GM12878 (cell line): ENCODE measurements around the gene CACNA2D1. TPM values are rescaled to one million over a fixed set of nuclear protein-coding genes. Genes with fewer than 3 reads are reported as not detected.

Experiments used
- ATAC-seq: fragments of 200-7000 bp; cut with Tn5 transposase; 3 replicates; pipeline ENCODE4 v1.9.1; 2020; ENCODE audit warnings: mild to moderate bottlenecking, moderate library complexity
- BruUV-seq: library from RNA; stranded (reverse); fragments of 400-500 nt; replicated peaks from 2 replicates; lab custom pipeline; 2021; lab: Mats Ljungman, UMichigan
- CTCF ChIA-PET: fragments of 300-600 bp; sonication (Branson Sonifier 250); formaldehyde crosslinking; extraction: SDS; loops from one replicate; lab custom pipeline; 2021; ENCODE audit warnings: inconsistent platforms; lab: Yijun Ruan, JAX
- POLR2A ChIA-PET: fragments of 350-600 bp; formaldehyde crosslinking; extraction: SDS; loops from one replicate; lab custom pipeline; 2021; ENCODE audit warnings: inconsistent platforms; lab: Charles Lee
- RAD21 ChIA-PET: fragments of 300-600 bp; sonication (Branson Sonifier 250); formaldehyde crosslinking; loops from one replicate; lab custom pipeline; 2023; ENCODE audit warnings: antibody characterized with exemption; ENCODE audit not compliant: unreplicated experiment; lab: Charles Lee
- SMC1A ChIA-PET: fragments of 300-600 bp; sonication (Branson Sonifier 250); formaldehyde crosslinking; loops from one replicate; lab custom pipeline; 2023; ENCODE audit not compliant: unreplicated experiment, uncharacterized antibody; lab: Charles Lee
- DNase-seq: peaks from one replicate; pipeline ENCODE4 v3.0.0-alpha.2; 2011; ENCODE audit warnings: low read depth, low spot score
- FAIRE-seq: peaks from 3 replicates; lab custom pipeline; 2011; peaks lifted over from hg19 to GRCh38; lab: Jason Lieb, UNC
- H2AFZ ChIP-seq: 2 replicates; pipeline ENCODE4 v1.6.0; 2011; ENCODE audit warnings: low read depth, low read length, control low read depth; ENCODE audit not compliant: control insufficient read depth
- H3K27ac ChIP-seq: 2 replicates; pipeline ENCODE4 v1.5.1; 2011; ENCODE audit warnings: control low read depth; ENCODE audit not compliant: control insufficient read depth, insufficient read depth
- H3K27me3 ChIP-seq, 2 experiments: replicated peaks in 1 of 2; 2 replicates each; pipeline versions ENCODE4 v1.6.0 to v1.6.1; 2011; ENCODE audit warnings: low read length in 1 of 2; ENCODE audit not compliant: control insufficient read depth in 2 of 2, insufficient read depth in 2 of 2
- H3K36me3 ChIP-seq, 2 experiments: 2 replicates each; pipeline ENCODE4 v1.5.1; 2011; ENCODE audit warnings: low read length in 1 of 2; ENCODE audit not compliant: control insufficient read depth in 2 of 2, insufficient read depth in 2 of 2
- H3K4me1 ChIP-seq: 2 replicates; pipeline ENCODE4 v1.6.1; 2011; ENCODE audit warnings: mild to moderate bottlenecking, low read length, moderate library complexity, mixed read lengths; ENCODE audit not compliant: control insufficient read depth, insufficient read depth
- H3K4me2 ChIP-seq: 2 replicates; pipeline ENCODE4 v1.6.0; 2011; ENCODE audit warnings: control low read depth; ENCODE audit not compliant: control insufficient read depth, insufficient read depth
- H3K4me3 ChIP-seq: fragments of 200-600 bp; sonication (generic); 2 replicates; pipeline ENCODE4 v1.5.1; 2016
- H3K79me2 ChIP-seq: 2 replicates; pipeline ENCODE4 v1.6.0; 2011; ENCODE audit warnings: low read length; ENCODE audit not compliant: control insufficient read depth, insufficient read depth
- H3K9ac ChIP-seq: 2 replicates; pipeline ENCODE4 v1.8.0; 2011; ENCODE audit warnings: low read length, control low read depth, mixed read lengths; ENCODE audit not compliant: control insufficient read depth, insufficient read depth
- H3K9me3 ChIP-seq: replicated peaks from 3 replicates; pipeline ENCODE4 v1.5.1; 2011; ENCODE audit warnings: mild to moderate bottlenecking, low read length; ENCODE audit not compliant: control insufficient read depth, insufficient read depth
- H4K20me1 ChIP-seq: 2 replicates; pipeline ENCODE4 v1.6.0; 2011; ENCODE audit not compliant: control insufficient read depth, insufficient read depth
- CHD2 ChIP-seq: IDR thresholded peaks from 2 replicates; pipeline ENCODE4 v1.6.1; 2011; ENCODE audit warnings: low read depth, low read length, improper control_type of control experiment, borderline replicate concordance
- DPF2 ChIP-seq: fragments of 450-650 bp; IDR thresholded peaks from 2 replicates; pipeline ENCODE4 v1.6.1; 2017; ENCODE audit warnings: mild to moderate bottlenecking
- EP300 ChIP-seq, 2 experiments: fragments of 150-350 bp in 1 of 2; IDR thresholded peaks; 2 replicates each; pipeline ENCODE4 v1.6.1; 2011 to 2012; ENCODE audit warnings: low read depth in 2 of 2, low read length in 2 of 2, borderline replicate concordance in 1 of 2, improper control_type of control experiment in 1 of 2, inconsistent platforms in 1 of 2; ENCODE audit not compliant: control insufficient read depth in 1 of 2
- IKZF2 ChIP-seq, 2 experiments: fragments of 450-650 bp; IDR thresholded peaks; 2 replicates each; pipeline ENCODE4 v1.6.1; 2017; ENCODE audit warnings: mild to moderate bottlenecking in 2 of 2, moderate library complexity in 2 of 2
- JUNB ChIP-seq: IDR thresholded peaks from 2 replicates; pipeline ENCODE4 v1.6.1; 2016; ENCODE audit warnings: antibody characterized with exemption, mild to moderate bottlenecking
- MXI1 ChIP-seq: fragments of 150-350 bp; IDR thresholded peaks from 2 replicates; pipeline ENCODE4 v1.6.1; 2011; ENCODE audit warnings: low read depth, mild to moderate bottlenecking, inconsistent platforms, low read length, improper control_type of control experiment
- MYB ChIP-seq: fragments of 150-350 bp; IDR thresholded peaks from 2 replicates; pipeline ENCODE4 v1.6.1; 2014; ENCODE audit warnings: mild to moderate bottlenecking, low read depth, low read length, borderline replicate concordance
- NR2F1 ChIP-seq: fragments of 450-650 bp; conservative IDR thresholded peaks from 2 replicates; pipeline ENCODE4 v1.6.1; 2017; ENCODE audit warnings: mild to moderate bottlenecking
- SUPT20H ChIP-seq: IDR thresholded peaks from 2 replicates; pipeline ENCODE4 v1.6.1; 2011; ENCODE audit warnings: low read depth, mild to moderate bottlenecking, low read length, moderate library complexity, borderline replicate concordance; ENCODE audit not compliant: control insufficient read depth
- WGBS: methylation state at CpG from one replicate; pipeline ENCODE4 v1.1.6; 2016; ENCODE audit warnings: low lambda C conversion rate; ENCODE audit not compliant: insufficient replicate concordance, insufficient coverage; ENCODE audit errors: missing lambda C conversion rate; 5-methylcytosine and 5-hydroxymethylcytosine counted together
- in situ Hi-C: fragments of 300-500 bp; cut with MboI; formaldehyde crosslinking; loops from 9 replicates; pipeline ENCODE4 v1.14.3; 2018; ENCODE audit warnings: mixed read lengths
- intact Hi-C: fragments of 100-400 bp; cut with micrococcal nuclease; formaldehyde crosslinking; loops from one replicate; pipeline ENCODE4 v1.14.2; 2022; ENCODE audit not compliant: unreplicated experiment
- polyA plus RNA-seq, 11 experiments: library from polyadenylated mRNA; depleted of rRNA in 4 of 11; unstranded in 6 of 11; stranded (reverse) in 5 of 11; fragments of >200 nt; fragmentation: Nextera tagmentation in 4 of 11; fragmentation: Illumina TruSeq in 1 of 11; extraction: Ambion mirVana in 4 of 11; extraction: Trizol in 1 of 11; gene quantifications; 1 replicate in 1 of 11; 2 replicates in 10 of 11; pipeline versions ENCODE4 v1.2.1 to v1.2.3, GENCODE V29; 2011 to 2016; ENCODE audit warnings: inconsistent platforms in 2 of 11, missing spikeins in 2 of 11, low read depth in 1 of 11
- total RNA-seq, 4 experiments: library from RNA; depleted of rRNA in 3 of 4; stranded (reverse); fragments of >200 nt in 3 of 4; fragmentation: Illumina TruSeq in 1 of 4; extraction: Trizol in 1 of 4; gene quantifications; 2 replicates each; pipeline versions ENCODE4 v1.2.1 to v1.2.3, GENCODE V29; 2013 to 2021

CACNA2D1 gene
- total and polyA plus RNA-seq, 10 of the 15 experiments (the other 5 are each of a cell fraction or from before 2014, with no cell fraction given), result 0.14 to 14.8 (median 0.97) TPM

DNA sequence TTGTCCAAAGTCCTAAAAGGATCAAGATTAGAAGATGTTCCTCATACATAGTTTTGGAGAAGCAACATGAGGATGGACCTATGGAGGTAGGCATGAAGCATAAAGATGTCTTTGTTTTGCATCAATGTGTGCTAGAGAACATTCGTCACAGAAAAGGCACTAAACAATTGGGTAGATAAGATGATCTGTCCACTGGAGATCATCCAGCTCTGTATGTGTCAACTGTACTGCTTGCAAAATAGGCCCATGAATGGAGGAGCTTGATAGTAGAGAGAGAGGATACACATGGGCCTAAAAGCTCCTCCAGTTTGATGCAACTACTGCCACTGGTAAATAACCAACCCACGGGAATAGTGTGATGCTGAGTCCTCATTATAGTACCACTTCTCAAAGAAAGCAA, 387.3 kb downstream of the CACNA2D1 start:
- Histone ChIP-seq H3K79me2 (no peaks in the 10 kb centered on the region), H3K4me1 (no peaks in the 10 kb centered on the region), H3K27ac (no peak overlapping the region), H3K4me2 (no peak overlapping the region), H3K4me3 (no peak overlapping the region), H3K9me3 (no peaks in the 10 kb centered on the region), H3K27me3 (no peaks in the 10 kb centered on the region), H2AFZ (no peak overlapping the region), H4K20me1 (no peaks in the 10 kb centered on the region), H3K9ac (no peak overlapping the region), H3K36me3 (no peaks in the 10 kb centered on the region)
- ATAC-seq (no peak), DNase-seq (no peak), FAIRE-seq (peak; percentile 52)
- ChIA-PET RAD21 (interaction anchor here (1.1 to 1.2 kb wide), 3 partner anchors 11 to 23 kb away, joined by 3 to 6 read pairs (median 5); no protein-coding TSS in a partner anchor), POLR2A (interaction anchor here (0.7 kb wide), 1 partner anchor 24 kb away, joined by 3 read pairs; no protein-coding TSS in a partner anchor), SMC1A (interaction anchor here (1.2 to 1.4 kb wide), 4 partner anchors 8 to 91 kb away, joined by 3 to 4 read pairs (median 3); no protein-coding TSS in a partner anchor), CTCF (interaction anchor here (1.2 to 3.0 kb wide), 3 partner anchors 11 to 24 kb away, joined by 3 to 9 read pairs (median 3); no protein-coding TSS in a partner anchor)
- in situ Hi-C loops (no loop called here), intact Hi-C loops (loop anchor here (10.0 kb wide), 1 partner anchor 239 kb away; no protein-coding TSS in a partner anchor)
- TF ChIP-seq NR2F1 (no peak), CHD2 (no peak), SUPT20H (no peak)
- no TSS peak for BruUV-seq
- WGBS, result 52% methylated on average over 2 of the region's 2 CpGs

DNA sequence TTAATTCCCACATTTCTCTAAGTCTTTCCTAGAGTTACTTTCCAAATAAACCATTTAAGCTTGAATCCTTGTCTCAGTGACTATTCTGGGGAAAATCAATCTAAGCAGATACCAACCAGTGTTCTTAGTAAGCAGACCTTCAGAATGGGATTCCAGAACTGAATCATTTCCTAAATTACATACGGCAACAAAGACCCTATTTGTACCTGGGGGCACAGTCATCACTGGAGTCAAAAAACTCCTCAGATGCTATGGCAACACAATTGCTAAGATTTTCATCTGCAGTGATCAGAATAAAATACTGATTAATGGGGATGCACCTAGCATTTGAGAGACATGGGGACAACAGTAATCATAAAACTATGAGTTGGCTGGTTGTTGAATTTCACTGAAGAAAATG, 389.0 kb downstream of the CACNA2D1 start:
- Histone ChIP-seq H4K20me1 (no peaks in the 10 kb centered on the region), H3K4me3 (no peak overlapping the region), H3K4me1 (no peaks in the 10 kb centered on the region), H3K9ac (no peak overlapping the region), H3K4me2 (no peak overlapping the region), H3K79me2 (no peaks in the 10 kb centered on the region), H3K27me3 (no peaks in the 10 kb centered on the region), H3K36me3 (no peaks in the 10 kb centered on the region), H2AFZ (no peak overlapping the region), H3K27ac (no peak overlapping the region), H3K9me3 (no peaks in the 10 kb centered on the region)
- CTCF ChIA-PET, result interaction anchor here (0.9 to 2.0 kb wide), 5 partner anchors 10 to 93 kb away, joined by 3 to 12 read pairs (median 4); no protein-coding TSS in a partner anchor
- ATAC-seq (peak; percentile 54), FAIRE-seq (no peak), DNase-seq (no peak)
- 0% methylated on average over 1 of the region's 1 CpG for WGBS
- TF ChIP-seq IKZF2 (IDR thresholded peaks at IDR 0.05) (0 out of 4 replicates have a peak, but pooled peaks of 1 of the 2 experiments have one; percentile 11), MYB (no peak), JUNB (peak; percentile 59), EP300 (IDR thresholded peaks at IDR 0.05; ENCODE audit: borderline replicate concordance in 1 of 2, control insufficient read depth in 1 of 2, low read depth in 2 of 2, low read length in 2 of 2) (peak in 1 of 2 experiments; percentile 57; a peak in 1 of 4 replicates), DPF2 (0 out of 2 replicates have a peak, but pooled peaks have one; percentile 10), MXI1 (no peak)
- no TSS peak for BruUV-seq
- RAD21 ChIA-PET, result interaction anchor here (0.9 to 1.6 kb wide), 5 partner anchors 9 to 517 kb away, joined by 3 to 6 read pairs (median 4); no protein-coding TSS in a partner anchor
- POLR2A ChIA-PET, result no interaction called here
- in situ Hi-C loops, result no loop called here
- intact Hi-C loops, result loop anchor here (5.0 to 10.0 kb wide), 2 partner anchors 53 to 240 kb away; no protein-coding TSS in a partner anchor
- SMC1A ChIA-PET, result interaction anchor here (1.1 to 2.4 kb wide), 8 partner anchors 13 to 142 kb away, joined by 3 to 24 read pairs (median 8); no protein-coding TSS in a partner anchor
